HepG2 (cell line): ENCODE measurements around the gene STIP1.

Source experiments
- EP300 ChIP-seq, 3 experiments: sonication (generic) in 1 of 3; formaldehyde crosslinking in 1 of 3; IDR thresholded peaks; 2 replicates each; pipeline versions ENCODE4 v1.5.1 to v1.6.1; 2011 to 2020; ENCODE audit warnings: low read depth in 2 of 3, low read length in 2 of 3, borderline replicate concordance in 1 of 3, improper control_type of control experiment in 1 of 3, mild to moderate bottlenecking in 1 of 3, missing genetic modification reagents in 1 of 3, moderate library complexity in 1 of 3
- KDM4B ChIP-seq: sonication (generic); formaldehyde crosslinking; IDR thresholded peaks from 2 replicates; pipeline ENCODE4 v1.4.0; 2020; ENCODE audit warnings: missing genetic modification reagents
- MTA3 ChIP-seq: sonication (generic); formaldehyde crosslinking; IDR thresholded peaks from 2 replicates; pipeline ENCODE4 v1.4.0; 2020; ENCODE audit warnings: missing genetic modification reagents
- RAD21 ChIP-seq: fragments of 450-650 bp; formaldehyde crosslinking; IDR thresholded peaks from 2 replicates; pipeline ENCODE4 v1.5.0; 2020; ENCODE audit warnings: mild to moderate bottlenecking
- TAF1 ChIP-seq: sonication (generic); formaldehyde crosslinking; IDR thresholded peaks from 2 replicates; pipeline ENCODE4 v1.4.0; 2020; ENCODE audit warnings: missing genetic modification reagents
- ZC3H4 ChIP-seq: sonication (generic); formaldehyde crosslinking; IDR thresholded peaks from 2 replicates; pipeline ENCODE4 v1.4.0; 2020; ENCODE audit warnings: missing genetic modification reagents, borderline replicate concordance
- ZNF180 ChIP-seq: sonication (generic); formaldehyde crosslinking; IDR thresholded peaks from 2 replicates; pipeline ENCODE4 v1.4.0; 2020; ENCODE audit warnings: low read depth, missing genetic modification reagents, borderline replicate concordance
- ZNF232 ChIP-seq: sonication (generic); formaldehyde crosslinking; IDR thresholded peaks from 2 replicates; pipeline ENCODE4 v1.4.0; 2020; ENCODE audit warnings: missing genetic modification reagents, borderline replicate concordance
- ZNF496 ChIP-seq: sonication (generic); formaldehyde crosslinking; IDR thresholded peaks from 2 replicates; pipeline ENCODE4 v1.8.1; 2023; ENCODE audit warnings: mild to moderate bottlenecking, moderate library complexity, missing genetic modification reagents; ENCODE audit not compliant: insufficient replicate concordance
- TF ChIP-seq, protein P1 (sequence below): sonication (generic); formaldehyde crosslinking; IDR thresholded peaks from 2 replicates; pipeline ENCODE4 v1.5.0; 2020; ENCODE audit warnings: mild to moderate bottlenecking, missing genetic modification reagents
- TF ChIP-seq, protein P2 (sequence below): sonication (generic); formaldehyde crosslinking; IDR thresholded peaks from 2 replicates; pipeline ENCODE4 v1.5.0; 2020; ENCODE audit warnings: mild to moderate bottlenecking, missing genetic modification reagents, moderate library complexity

DNA sequence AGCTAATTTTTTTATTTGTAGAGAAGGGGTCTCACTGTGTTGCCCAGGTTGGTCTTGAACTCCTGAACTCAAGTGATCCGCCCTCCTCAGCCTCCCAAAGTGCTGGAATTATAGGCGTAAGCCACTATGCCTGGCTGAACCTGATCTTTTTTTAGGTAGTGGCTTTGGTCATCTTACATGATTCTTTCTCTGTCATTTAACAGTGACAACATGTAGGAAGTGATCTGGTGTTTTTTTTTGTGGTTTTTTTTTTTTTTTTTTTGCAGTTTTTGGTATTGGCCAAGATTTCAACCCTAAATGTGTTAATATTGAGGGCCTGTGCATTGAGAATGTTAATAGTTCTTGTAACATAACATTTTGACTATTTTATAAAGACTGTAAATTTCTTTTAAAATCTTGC, 12.5 kb downstream of the STIP1 start:
- no peak for TF ChIP-seq KDM4B (CRISPR knock-in tag)
- no peak for TF ChIP-seq MTA3 (CRISPR knock-in tag)
- no peak for TF ChIP-seq ZNF232
- TF ChIP-seq ZNF496 (CRISPR knock-in tag): no peak
- TF ChIP-seq ZC3H4 (CRISPR knock-in tag): no peak
- TF ChIP-seq EP300 (IDR thresholded peaks at IDR 0.05; ENCODE audit: low read depth in 2 of 2, low read length in 2 of 2): no peak
- TF ChIP-seq EP300 (CRISPR knock-in tag; IDR thresholded peaks at IDR 0.05; ENCODE audit: borderline replicate concordance): no peak
- TF ChIP-seq, protein P1, sequence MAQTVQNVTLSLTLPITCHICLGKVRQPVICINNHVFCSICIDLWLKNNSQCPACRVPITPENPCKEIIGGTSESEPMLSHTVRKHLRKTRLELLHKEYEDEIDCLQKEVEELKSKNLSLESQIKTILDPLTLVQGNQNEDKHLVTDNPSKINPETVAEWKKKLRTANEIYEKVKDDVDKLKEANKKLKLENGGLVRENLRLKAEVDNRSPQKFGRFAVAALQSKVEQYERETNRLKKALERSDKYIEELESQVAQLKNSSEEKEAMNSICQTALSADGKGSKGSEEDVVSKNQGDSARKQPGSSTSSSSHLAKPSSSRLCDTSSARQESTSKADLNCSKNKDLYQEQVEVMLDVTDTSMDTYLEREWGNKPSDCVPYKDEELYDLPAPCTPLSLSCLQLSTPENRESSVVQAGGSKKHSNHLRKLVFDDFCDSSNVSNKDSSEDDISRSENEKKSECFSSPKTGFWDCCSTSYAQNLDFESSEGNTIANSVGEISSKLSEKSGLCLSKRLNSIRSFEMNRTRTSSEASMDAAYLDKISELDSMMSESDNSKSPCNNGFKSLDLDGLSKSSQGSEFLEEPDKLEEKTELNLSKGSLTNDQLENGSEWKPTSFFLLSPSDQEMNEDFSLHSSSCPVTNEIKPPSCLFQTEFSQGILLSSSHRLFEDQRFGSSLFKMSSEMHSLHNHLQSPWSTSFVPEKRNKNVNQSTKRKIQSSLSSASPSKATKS: no peak
- no peak for TF ChIP-seq TAF1 (CRISPR knock-in tag)
- TF ChIP-seq ZNF180 (CRISPR knock-in tag): no peak
- TF ChIP-seq RAD21 (CRISPR knock-in tag): no peak
- TF ChIP-seq, protein P2, sequence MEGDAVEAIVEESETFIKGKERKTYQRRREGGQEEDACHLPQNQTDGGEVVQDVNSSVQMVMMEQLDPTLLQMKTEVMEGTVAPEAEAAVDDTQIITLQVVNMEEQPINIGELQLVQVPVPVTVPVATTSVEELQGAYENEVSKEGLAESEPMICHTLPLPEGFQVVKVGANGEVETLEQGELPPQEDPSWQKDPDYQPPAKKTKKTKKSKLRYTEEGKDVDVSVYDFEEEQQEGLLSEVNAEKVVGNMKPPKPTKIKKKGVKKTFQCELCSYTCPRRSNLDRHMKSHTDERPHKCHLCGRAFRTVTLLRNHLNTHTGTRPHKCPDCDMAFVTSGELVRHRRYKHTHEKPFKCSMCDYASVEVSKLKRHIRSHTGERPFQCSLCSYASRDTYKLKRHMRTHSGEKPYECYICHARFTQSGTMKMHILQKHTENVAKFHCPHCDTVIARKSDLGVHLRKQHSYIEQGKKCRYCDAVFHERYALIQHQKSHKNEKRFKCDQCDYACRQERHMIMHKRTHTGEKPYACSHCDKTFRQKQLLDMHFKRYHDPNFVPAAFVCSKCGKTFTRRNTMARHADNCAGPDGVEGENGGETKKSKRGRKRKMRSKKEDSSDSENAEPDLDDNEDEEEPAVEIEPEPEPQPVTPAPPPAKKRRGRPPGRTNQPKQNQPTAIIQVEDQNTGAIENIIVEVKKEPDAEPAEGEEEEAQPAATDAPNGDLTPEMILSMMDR (CRISPR knock-in tag): no peak
